Liver (tissue), 9 donors: ENCODE results near the gene FAM8A1. TPM values are rescaled to one million over a fixed set of nuclear protein-coding genes. Genes with fewer than 3 reads are reported as not detected.

Source experiments
- DNase-seq: peaks from one replicate; pipeline ENCODE4 v3.0.0-alpha.2; 2017; ENCODE audit warnings: low spot score
- H3K27ac ChIP-seq, 2 donors: one replicate each; pipeline ENCODE4 v1.7.0; 2013; ENCODE audit warnings: inconsistent platforms in 2 of 2, low read length in 2 of 2, control low read depth in 1 of 2, low read depth in 1 of 2, mild to moderate bottlenecking in 1 of 2
- H3K27me3 ChIP-seq, 4 donors: one replicate each; pipeline versions ENCODE4 v1.6.1 to v1.7.0; 2013; ENCODE audit warnings: low read length in 3 of 4, inconsistent platforms in 1 of 4, mild to moderate bottlenecking in 1 of 4, moderate library complexity in 1 of 4; ENCODE audit not compliant: control insufficient read depth in 4 of 4, insufficient read depth in 4 of 4
- H3K36me3 ChIP-seq, 4 donors: one replicate each; pipeline versions ENCODE4 v1.6.1 to v1.7.0; 2013; ENCODE audit warnings: low read length in 3 of 4, mild to moderate bottlenecking in 3 of 4, low read depth in 1 of 4, moderate library complexity in 1 of 4; ENCODE audit not compliant: control insufficient read depth in 4 of 4, insufficient read depth in 3 of 4
- H3K4me1 ChIP-seq, 4 donors: one replicate each; pipeline versions ENCODE4 v1.6.1 to v1.7.0; 2013; ENCODE audit warnings: low read length in 3 of 4, mild to moderate bottlenecking in 3 of 4, moderate library complexity in 1 of 4; ENCODE audit not compliant: control insufficient read depth in 4 of 4, insufficient read depth in 4 of 4
- H3K4me3 ChIP-seq, 3 donors: one replicate each; pipeline versions ENCODE4 v1.6.1 to v1.7.0; 2013; ENCODE audit warnings: low read length in 3 of 3, control low read depth in 1 of 3, low read depth in 1 of 3, mild to moderate bottlenecking in 1 of 3
- H3K9ac ChIP-seq, 2 donors: one replicate each; pipeline ENCODE4 v1.7.0; 2013; ENCODE audit warnings: low read length in 2 of 2, mild to moderate bottlenecking in 2 of 2, moderate library complexity in 2 of 2, control low read depth in 1 of 2, low read depth in 1 of 2
- H3K9me3 ChIP-seq, 4 donors: one replicate each; pipeline versions ENCODE4 v1.6.1 to v1.7.0; 2013; ENCODE audit warnings: low read length in 3 of 4; ENCODE audit not compliant: control insufficient read depth in 4 of 4
- ATF3 ChIP-seq: IDR thresholded peaks from 2 replicates; pipeline ENCODE4 v1.6.1; 2016; ENCODE audit warnings: antibody characterized with exemption
- FOXA2 ChIP-seq: IDR thresholded peaks from 2 replicates; pipeline ENCODE4 v1.6.1; 2016; ENCODE audit warnings: antibody characterized with exemption
- HNF4G ChIP-seq: IDR thresholded peaks from 2 replicates; pipeline ENCODE4 v1.6.1; 2016; ENCODE audit warnings: antibody characterized with exemption
- JUND ChIP-seq, 2 donors: IDR thresholded peaks; 2 replicates each; pipeline ENCODE4 v1.6.1; 2016; ENCODE audit warnings: antibody characterized with exemption in 2 of 2
- MAX ChIP-seq: IDR thresholded peaks from 2 replicates; pipeline ENCODE4 v1.6.1; 2016; ENCODE audit warnings: antibody characterized with exemption
- NR2F2 ChIP-seq: IDR thresholded peaks from 2 replicates; pipeline ENCODE4 v1.6.1; 2016; ENCODE audit warnings: antibody characterized with exemption
- REST ChIP-seq: IDR thresholded peaks from 2 replicates; pipeline ENCODE4 v1.6.1; 2016; ENCODE audit warnings: antibody characterized with exemption, mild to moderate bottlenecking
- RXRA ChIP-seq, 2 donors: IDR thresholded peaks; 2 replicates each; pipeline ENCODE4 v1.6.1; 2017 to 2018; ENCODE audit warnings: antibody characterized with exemption in 2 of 2, mild to moderate bottlenecking in 1 of 2
- YY1 ChIP-seq: IDR thresholded peaks from 2 replicates; pipeline ENCODE4 v1.6.1; 2016; ENCODE audit warnings: antibody characterized with exemption, mild to moderate bottlenecking
- WGBS: extraction: QIAGEN DNeasy Blood & Tissue Kit; methylation state at CpG from one replicate; pipeline ENCODE4 v1.1.7; 2013; 5-methylcytosine and 5-hydroxymethylcytosine counted together
- polyA plus RNA-seq, 2 donors: library from polyadenylated mRNA; stranded (reverse) in 1 of 2; unstranded in 1 of 2; fragments of 200-250 nt in 1 of 2; fragments of >200 nt in 1 of 2; fragmentation: Nextera tagmentation in 1 of 2; extraction: Ambion mirVana in 1 of 2; gene quantifications; one replicate each; pipeline versions ENCODE4 v1.2.1 to v1.2.3, GENCODE V29; 2013 to 2015
- total RNA-seq, 2 donors: library from RNA; depleted of rRNA; stranded (reverse); fragments of >200 nt; gene quantifications; one replicate each; pipeline ENCODE4 v1.2.3, GENCODE V29; 2014
- donor health status: healthy.
- donor health status: healthy.
- donor health status: healthy.
- donor health status: healthy.
- donor health status: healthy.

The FAM8A1 gene
- total and polyA plus RNA-seq, 4 donors, result 20.7 to 47.2 (median 20.9) TPM

GRCh38 chr6:17632934-17633333, 32.8 kb downstream of the FAM8A1 start:
- DNase-seq, result no peak
- H3K9me3 ChIP-seq, result no peaks in the 10 kb centered on the region
- no peak overlapping the region for H3K4me3 ChIP-seq
- H3K27ac ChIP-seq, result no peak overlapping the region
- no peaks in the 10 kb centered on the region for H3K27me3 ChIP-seq
- H3K36me3 ChIP-seq, result peaks cover 3 to 29% (median 22%) of the 10 kb centered on the region in 4 donors
- no peak overlapping the region for H3K9ac ChIP-seq
- peaks cover 3 to 7% (median 4%) of the 10 kb centered on the region in 4 donors for H3K4me1 ChIP-seq
- 85% methylated on average over 1 of the region's 1 CpG for WGBS
- no peak for TF ChIP-seq FOXA2

DNA sequence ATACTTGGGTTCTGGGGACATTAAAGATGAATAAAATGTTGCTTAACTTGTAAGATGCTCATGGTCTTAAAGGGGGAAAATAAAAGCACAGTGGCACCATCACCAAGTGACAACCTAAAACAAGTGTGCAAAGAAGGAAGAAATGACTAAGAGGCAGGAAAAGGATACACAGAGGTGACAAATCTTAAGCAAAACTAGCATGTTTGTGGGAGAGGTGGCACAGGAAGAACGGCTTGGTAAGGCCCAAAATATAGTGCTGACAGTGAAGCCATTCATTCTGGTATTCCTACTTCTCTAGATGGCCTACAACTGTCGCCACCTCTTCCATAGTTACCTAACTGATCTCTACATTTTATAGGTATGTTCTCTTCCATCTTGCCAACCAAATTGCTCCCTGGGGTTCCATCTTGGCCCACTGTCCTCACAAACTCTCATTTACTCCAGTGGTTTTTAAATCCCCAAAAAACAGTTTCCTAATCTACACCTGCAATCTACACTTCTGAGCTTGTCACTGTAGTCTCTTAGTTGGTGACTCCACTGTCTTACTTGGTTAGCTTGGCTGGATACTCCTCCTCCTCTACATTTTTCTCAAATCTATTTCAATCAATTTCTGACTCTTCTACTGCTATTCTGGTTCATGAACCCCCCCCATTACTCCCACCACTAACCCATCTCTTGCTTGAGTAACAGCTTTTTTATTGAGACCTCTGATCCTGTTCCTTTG, 33.5 kb downstream of the FAM8A1 start:
- 85% methylated on average over 2 of the region's 2 CpGs for WGBS
- H3K4me1 ChIP-seq, result peaks cover 3 to 7% (median 4%) of the 10 kb centered on the region in 4 donors

GRCh38 chr6:17635568-17635967, 35.5 kb downstream of the FAM8A1 start:
- Histone ChIP-seq H3K4me1 (peaks cover 0 to 7% (median 4%) of the 10 kb centered on the region in 4 donors), H3K36me3 (peaks cover 4 to 29% (median 21%) of the 10 kb centered on the region in 4 donors), H3K9me3 (no peaks in the 10 kb centered on the region), H3K9ac (no peak overlapping the region), H3K27ac (no peak overlapping the region), H3K4me3 (no peak overlapping the region), H3K27me3 (no peaks in the 10 kb centered on the region)
- DNase-seq, result no peak
- TF ChIP-seq FOXA2 (no peak), RXRA (IDR thresholded peaks at IDR 0.05) (no peak), MAX (no peak), JUND (IDR thresholded peaks at IDR 0.05) (no peak), REST (no peak)
- 98% methylated on average over 4 of the region's 4 CpGs for WGBS

More for the DNA sequence above, 33.5 kb downstream of the FAM8A1 start:
- H3K27ac ChIP-seq, result no peak overlapping the region
- no peak overlapping the region for H3K4me3 ChIP-seq
- H3K9me3 ChIP-seq, result no peaks in the 10 kb centered on the region
- TF ChIP-seq NR2F2, result no peak
- no peak for TF ChIP-seq JUND (IDR thresholded peaks at IDR 0.05)
- no peak for TF ChIP-seq HNF4G
- TF ChIP-seq MAX, result no peak
- TF ChIP-seq ATF3, result no peak
- TF ChIP-seq YY1, result no peak
- H3K36me3 ChIP-seq, result peaks cover 4 to 32% (median 24%) of the 10 kb centered on the region in 4 donors
- H3K27me3 ChIP-seq, result no peaks in the 10 kb centered on the region
- DNase-seq, result no peak
- no peak overlapping the region for H3K9ac ChIP-seq
